Keratinocyte (primary cell): ENCODE measurements around the gene SLC28A3. TPM values are rescaled to one million over a fixed set of nuclear protein-coding genes. Genes with fewer than 3 reads are reported as not detected.

ENCODE experiments used
- DNase-seq: peaks from one replicate; pipeline ENCODE4 v3.0.0-alpha.2; 2011; ENCODE audit warnings: low read depth, missing footprints, low spot score
- FAIRE-seq: peaks from 2 replicates; lab custom pipeline; 2011; peaks lifted over from hg19 to GRCh38; lab: Jason Lieb, UNC
- H2AFZ ChIP-seq: 2 replicates; pipeline ENCODE4 v1.6.0; 2012; ENCODE audit warnings: low read length, control low read depth, inconsistent platforms; ENCODE audit not compliant: control insufficient read depth
- H3K27ac ChIP-seq: 2 replicates; pipeline ENCODE4 v1.5.1; 2011; ENCODE audit warnings: low read length; ENCODE audit not compliant: control insufficient read depth, insufficient read depth
- H3K27me3 ChIP-seq: 3 replicates; pipeline ENCODE4 v1.6.0; 2011; ENCODE audit warnings: low read length; ENCODE audit not compliant: control insufficient read depth, insufficient read depth; ENCODE audit errors: extremely low read depth
- H3K36me3 ChIP-seq, 2 experiments: 2 replicates in 1 of 2; 3 replicates in 1 of 2; pipeline ENCODE4 v1.5.1; 2011; ENCODE audit warnings: low read length in 2 of 2, mild to moderate bottlenecking in 1 of 2; ENCODE audit not compliant: control insufficient read depth in 2 of 2, insufficient read depth in 2 of 2; ENCODE audit errors: extremely low read depth in 1 of 2
- H3K4me1 ChIP-seq: 3 replicates; pipeline ENCODE4 v1.5.1; 2011; ENCODE audit warnings: low read length; ENCODE audit not compliant: control insufficient read depth, insufficient read depth; ENCODE audit errors: extremely low read depth
- H3K4me2 ChIP-seq: 3 replicates; pipeline ENCODE4 v1.6.0; 2011; ENCODE audit warnings: low read depth, low read length; ENCODE audit not compliant: control insufficient read depth, insufficient read depth; ENCODE audit errors: extremely low read depth
- H3K4me3 ChIP-seq, 3 experiments: fragments of 200-600 bp in 1 of 3; sonication (generic) in 1 of 3; 2 replicates in 2 of 3; 3 replicates in 1 of 3; pipeline ENCODE4 v1.5.1; 2011 to 2016; ENCODE audit warnings: low read length in 3 of 3, mild to moderate bottlenecking in 3 of 3, control low read depth in 2 of 3, inconsistent platforms in 1 of 3, low read depth in 1 of 3, mixed read lengths in 1 of 3, mixed run types in 1 of 3, moderate library complexity in 1 of 3; ENCODE audit not compliant: control insufficient read depth in 2 of 3, insufficient read depth in 2 of 3; ENCODE audit errors: extremely low read depth in 1 of 3
- H3K79me2 ChIP-seq: 2 replicates; pipeline ENCODE4 v1.6.0; 2012; ENCODE audit warnings: low read length; ENCODE audit not compliant: control insufficient read depth, insufficient read depth
- H3K9ac ChIP-seq: 3 replicates; pipeline ENCODE4 v1.6.0; 2011; ENCODE audit warnings: low read length; ENCODE audit not compliant: control insufficient read depth, insufficient read depth; ENCODE audit errors: extremely low read depth
- H3K9me1 ChIP-seq: 3 replicates; pipeline ENCODE4 v1.6.0; 2011; ENCODE audit warnings: low read length; ENCODE audit not compliant: control insufficient read depth, insufficient read depth; ENCODE audit errors: extremely low read depth
- H3K9me3 ChIP-seq: 2 replicates; pipeline ENCODE4 v1.5.1; 2012; ENCODE audit warnings: low read depth, low read length; ENCODE audit not compliant: control insufficient read depth
- H4K20me1 ChIP-seq: 3 replicates; pipeline ENCODE4 v1.6.0; 2011; ENCODE audit warnings: low read length; ENCODE audit not compliant: control insufficient read depth, insufficient read depth; ENCODE audit errors: extremely low read depth
- EZH2 ChIP-seq: IDR thresholded peaks from one replicate; pipeline ENCODE4 v1.6.1; 2012; ENCODE audit warnings: inconsistent platforms, mild to moderate bottlenecking, low read length, moderate library complexity
- dilution Hi-C: fragments of 300-500 bp; cut with MboI; formaldehyde crosslinking; loops from one replicate; pipeline ENCODE4 v1.7.0; 2020; ENCODE audit warnings: low sequenced_read_pairs; ENCODE audit not compliant: extremely low pct_ligation_motif_present
- polyA plus RNA-seq, 5 experiments: library from polyadenylated mRNA; depleted of rRNA in 3 of 5; stranded (reverse) in 3 of 5; stranded (forward) in 1 of 5; unstranded in 1 of 5; fragments of >200 nt; gene quantifications; 1 replicate in 1 of 5; 2 replicates in 3 of 5; 3 replicates in 1 of 5; pipeline versions ENCODE4 v1.2.1 to v1.2.3, GENCODE V29; 2011 to 2012; ENCODE audit warnings: missing spikeins in 2 of 5, low read depth in 1 of 5, low replicate concordance in 1 of 5
- TF ChIP-seq, protein P1 (sequence below), 3 experiments: IDR thresholded peaks in 1 of 3; conservative IDR thresholded peaks in 1 of 3; optimal IDR thresholded peaks in 1 of 3; 2 replicates in 2 of 3; 3 replicates in 1 of 3; pipeline versions ENCODE3 to v1.5.1; 2011; ENCODE audit warnings: low read length in 3 of 3, mild to moderate bottlenecking in 3 of 3, moderate library complexity in 2 of 3, control low read depth in 1 of 3, inconsistent platforms in 1 of 3; ENCODE audit not compliant: insufficient read depth in 2 of 3; ENCODE audit errors: extremely low read depth in 1 of 3

Gene SLC28A3
- polyA plus RNA-seq, 1 donor (not counting 4 experiments of a cell fraction or from before 2014, with no cell fraction given) = 2.4 TPM

DNA sequence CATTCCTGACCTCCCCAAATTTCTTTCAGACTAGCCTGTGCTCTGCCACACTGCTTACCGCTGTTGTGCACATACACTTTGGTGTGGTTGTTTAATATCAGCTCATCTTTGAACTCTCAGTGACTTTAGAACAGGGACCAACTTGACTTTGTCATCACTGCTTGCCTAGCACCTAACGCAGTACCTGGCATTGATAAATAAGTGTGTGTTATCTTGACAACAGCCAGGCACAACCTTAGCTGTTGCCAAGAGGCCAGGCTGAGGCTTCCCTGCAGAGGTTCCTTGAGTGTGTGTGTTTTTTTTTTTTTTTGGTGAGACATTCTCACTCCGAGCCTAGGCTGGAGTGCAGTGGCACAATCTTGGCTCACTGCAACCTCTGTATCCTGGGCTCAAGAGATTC is 41.0 kb upstream of the SLC28A3 start:
- Histone ChIP-seq H3K9me3 (no peaks in the 10 kb centered on the region), H2AFZ (no peak overlapping the region), H3K9ac (no peak overlapping the region), H4K20me1 (no peaks in the 10 kb centered on the region), H3K4me2 (no peak overlapping the region), H3K27ac (no peak overlapping the region), H3K4me1 (no peaks in the 10 kb centered on the region), H3K27me3 (no peaks in the 10 kb centered on the region), H3K79me2 (no peaks in the 10 kb centered on the region), H3K36me3 (no peaks in the 10 kb centered on the region), H3K4me3 (no peak overlapping the region), H3K9me1 (no peaks in the 10 kb centered on the region)
- no peak for DNase-seq
- no peak for TF ChIP-seq EZH2
- TF ChIP-seq, protein P1, sequence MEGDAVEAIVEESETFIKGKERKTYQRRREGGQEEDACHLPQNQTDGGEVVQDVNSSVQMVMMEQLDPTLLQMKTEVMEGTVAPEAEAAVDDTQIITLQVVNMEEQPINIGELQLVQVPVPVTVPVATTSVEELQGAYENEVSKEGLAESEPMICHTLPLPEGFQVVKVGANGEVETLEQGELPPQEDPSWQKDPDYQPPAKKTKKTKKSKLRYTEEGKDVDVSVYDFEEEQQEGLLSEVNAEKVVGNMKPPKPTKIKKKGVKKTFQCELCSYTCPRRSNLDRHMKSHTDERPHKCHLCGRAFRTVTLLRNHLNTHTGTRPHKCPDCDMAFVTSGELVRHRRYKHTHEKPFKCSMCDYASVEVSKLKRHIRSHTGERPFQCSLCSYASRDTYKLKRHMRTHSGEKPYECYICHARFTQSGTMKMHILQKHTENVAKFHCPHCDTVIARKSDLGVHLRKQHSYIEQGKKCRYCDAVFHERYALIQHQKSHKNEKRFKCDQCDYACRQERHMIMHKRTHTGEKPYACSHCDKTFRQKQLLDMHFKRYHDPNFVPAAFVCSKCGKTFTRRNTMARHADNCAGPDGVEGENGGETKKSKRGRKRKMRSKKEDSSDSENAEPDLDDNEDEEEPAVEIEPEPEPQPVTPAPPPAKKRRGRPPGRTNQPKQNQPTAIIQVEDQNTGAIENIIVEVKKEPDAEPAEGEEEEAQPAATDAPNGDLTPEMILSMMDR (optimal IDR thresholded peaks at IDR 0.05 in 1 of 3, IDR thresholded peaks at IDR 0.05 in 1 of 3, conservative IDR thresholded peaks at IDR 0.05 in 1 of 3; ENCODE audit: extremely low read depth in 1 of 3, insufficient read depth in 2 of 3, low read length in 3 of 3) = no peak
- no peak for FAIRE-seq
- dilution Hi-C loops = no loop called here

DNA sequence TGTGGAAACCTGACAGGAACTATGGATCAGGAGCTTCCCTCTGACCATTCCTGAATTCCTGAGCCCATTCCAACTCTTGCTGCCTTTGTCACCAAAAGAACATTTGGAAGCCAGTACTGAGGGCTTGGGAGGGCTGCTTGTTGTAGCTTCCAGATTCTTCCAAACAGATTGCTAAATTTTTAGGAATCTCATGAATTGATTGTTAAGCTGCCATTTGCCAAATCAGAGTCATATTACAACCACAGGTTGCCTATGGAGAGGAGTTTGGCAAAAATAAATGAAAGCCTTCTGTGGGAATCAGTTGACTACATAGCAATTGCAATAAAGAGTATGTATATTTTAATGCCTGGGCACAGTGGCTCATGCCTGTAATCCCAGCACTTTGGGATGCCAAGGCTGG is 39.2 kb upstream of the SLC28A3 start:
- TF ChIP-seq, protein P1 (optimal IDR thresholded peaks at IDR 0.05 in 1 of 3, IDR thresholded peaks at IDR 0.05 in 1 of 3, conservative IDR thresholded peaks at IDR 0.05 in 1 of 3; ENCODE audit: extremely low read depth in 1 of 3, insufficient read depth in 2 of 3, low read length in 3 of 3) = no peak
- no peak for TF ChIP-seq EZH2
- no peak for FAIRE-seq
- no peak overlapping the region for H2AFZ ChIP-seq
- H3K4me2 ChIP-seq = no peak overlapping the region
- no peaks in the 10 kb centered on the region for H3K36me3 ChIP-seq
- H3K27ac ChIP-seq = no peak overlapping the region
- no peaks in the 10 kb centered on the region for H4K20me1 ChIP-seq
- no peak overlapping the region for H3K9ac ChIP-seq
- no peak for DNase-seq
- no peaks in the 10 kb centered on the region for H3K79me2 ChIP-seq
- H3K27me3 ChIP-seq = no peaks in the 10 kb centered on the region
- H3K9me3 ChIP-seq = no peaks in the 10 kb centered on the region
- no peaks in the 10 kb centered on the region for H3K4me1 ChIP-seq
- H3K9me1 ChIP-seq = no peaks in the 10 kb centered on the region
- H3K4me3 ChIP-seq = no peak overlapping the region
- dilution Hi-C loops = no loop called here
